GM23248 (cell line): ENCODE measurements around the gene COPS4. TPM values are rescaled to one million over a fixed set of nuclear protein-coding genes. Genes with fewer than 3 reads are reported as not detected.
"Not testable (repeated sequence)": the region's sequence is repeated elsewhere in the genome, so short reads cannot be mapped to it uniquely, and the experiment has no call there.

Experiments
- DNase-seq: peaks from one replicate; pipeline ENCODE4 v3.0.0-alpha.2; 2015
- H2AFZ ChIP-seq: fragments of 200-600 bp; sonication (generic); 2 replicates; pipeline ENCODE4 v1.6.1; 2016; ENCODE audit warnings: antibody characterized with exemption
- H3F3A ChIP-seq: fragments of 200-600 bp; sonication (generic); 2 replicates; pipeline ENCODE4 v1.6.1; 2016; ENCODE audit warnings: mild to moderate bottlenecking, antibody characterized with exemption, mixed run types; ENCODE audit not compliant: insufficient read depth
- H3K27ac ChIP-seq: fragments of 200-600 bp; sonication (generic); 2 replicates; pipeline ENCODE4 v1.5.1; 2016; ENCODE audit warnings: mild to moderate bottlenecking
- H3K27me3 ChIP-seq: fragments of 200-600 bp; sonication (generic); replicated peaks from 2 replicates; pipeline ENCODE4 v1.6.1; 2016; ENCODE audit warnings: mild to moderate bottlenecking; ENCODE audit not compliant: insufficient read depth
- H3K36me3 ChIP-seq: fragments of 200-600 bp; sonication (generic); 2 replicates; pipeline ENCODE4 v1.6.1; 2016; ENCODE audit warnings: low read depth, mild to moderate bottlenecking
- H3K4me1 ChIP-seq: fragments of 200-600 bp; sonication (generic); 2 replicates; pipeline ENCODE4 v1.6.1; 2016; ENCODE audit warnings: mild to moderate bottlenecking; ENCODE audit not compliant: insufficient read depth
- H3K4me2 ChIP-seq: fragments of 200-600 bp; sonication (generic); one replicate; pipeline ENCODE4 v1.6.1; 2016; ENCODE audit warnings: mild to moderate bottlenecking; ENCODE audit not compliant: unreplicated experiment
- H3K4me3 ChIP-seq: fragments of 200-600 bp; sonication (generic); 2 replicates; pipeline ENCODE4 v1.5.1; 2016; ENCODE audit warnings: mild to moderate bottlenecking
- H3K79me2 ChIP-seq: fragments of 200-600 bp; sonication (generic); 2 replicates; pipeline ENCODE4 v1.6.1; 2016; ENCODE audit warnings: mild to moderate bottlenecking; ENCODE audit not compliant: insufficient read depth
- H3K9ac ChIP-seq: fragments of 200-600 bp; sonication (generic); 2 replicates; pipeline ENCODE4 v1.6.1; 2016; ENCODE audit warnings: mild to moderate bottlenecking
- H3K9me2 ChIP-seq: fragments of 200-600 bp; sonication (generic); 2 replicates; pipeline ENCODE4 v1.6.1; 2016; ENCODE audit warnings: mixed run types, mild to moderate bottlenecking, moderate library complexity; ENCODE audit not compliant: insufficient read depth
- H3K9me3 ChIP-seq: fragments of 200-600 bp; sonication (generic); one replicate; pipeline ENCODE4 v1.6.1; 2017; ENCODE audit warnings: low read depth
- H4K20me1 ChIP-seq: fragments of 200-600 bp; sonication (generic); 2 replicates; pipeline ENCODE4 v1.6.0; 2016; ENCODE audit not compliant: insufficient read depth
- EZH2 ChIP-seq: fragments of 200-600 bp; sonication (generic); IDR thresholded peaks from 2 replicates; pipeline ENCODE4 v1.6.1; 2018; ENCODE audit warnings: antibody characterized with exemption, mild to moderate bottlenecking; ENCODE audit not compliant: insufficient read depth, poor library complexity, severe bottlenecking
- EZH2phosphoT487 ChIP-seq: fragments of 200-600 bp; sonication (generic); IDR thresholded peaks from 2 replicates; pipeline ENCODE4 v1.6.1; 2018; ENCODE audit warnings: antibody characterized with exemption, moderate library complexity, mild to moderate bottlenecking, low read depth; ENCODE audit not compliant: insufficient read depth
- WGBS, 2 experiments: methylation state at CpG; one replicate each; pipeline ENCODE4 v1.1.6; 2015 to 2017; ENCODE audit warnings: low lambda C conversion rate in 2 of 2, low coverage in 1 of 2; ENCODE audit errors: missing lambda C conversion rate in 2 of 2; 5-methylcytosine and 5-hydroxymethylcytosine counted together
- in situ Hi-C: fragments of 300-500 bp; cut with MboI; formaldehyde crosslinking; loops from 2 replicates; pipeline ENCODE4 v1.15.0; 2020
- polyA plus RNA-seq: library from polyadenylated mRNA; unstranded; fragments of >200 nt; fragmentation: Nextera tagmentation; extraction: Ambion mirVana; gene quantifications from 2 replicates; pipeline ENCODE4 v1.2.1, GENCODE V29; 2016
- total RNA-seq: library from RNA; depleted of rRNA; stranded (reverse); fragments of >200 nt; shearing (Covaris generic); gene quantifications from 2 replicates; pipeline ENCODE4 v1.2.3, GENCODE V29; 2014

The COPS4 gene
- total and polyA plus RNA-seq, 2 experiments from 2014 or later: 67.0 to 69.2 TPM

GRCh38 chr4:83109480-83110222, 74.7 kb downstream of the COPS4 start:
- WGBS, 2 experiments: 3 to 4% methylated on average over 53 to 60 of the region's 64 CpGs
- H3K27me3 ChIP-seq: no peaks in the 10 kb centered on the region
- H3K27ac ChIP-seq: peak overlapping the region; percentile 33
- no peak for TF ChIP-seq EZH2
- TF ChIP-seq EZH2phosphoT487: no peak
- no peaks in the 10 kb centered on the region for H3K79me2 ChIP-seq
- peak overlapping the region; percentile 90 for H2AFZ ChIP-seq
- H3F3A ChIP-seq: no peaks in the 10 kb centered on the region
- no peaks in the 10 kb centered on the region for H4K20me1 ChIP-seq
- no peaks in the 10 kb centered on the region for H3K9me3 ChIP-seq
- H3K9ac ChIP-seq: peak overlapping the region; percentile 65
- peak; percentile 66 for DNase-seq
- peak overlapping the region; percentile 72 for H3K4me3 ChIP-seq
- H3K36me3 ChIP-seq: no peaks in the 10 kb centered on the region
- H3K9me2 ChIP-seq: no peaks in the 10 kb centered on the region
- in situ Hi-C loops: no loop called here
- H3K4me1 ChIP-seq: peaks cover 6% of the 10 kb centered on the region; the same call in 1 of the 2 replicates
- peak overlapping the region; percentile 87 for H3K4me2 ChIP-seq

- H3K36me3 ChIP-seq: no peaks in the 10 kb centered on the region
- peak; percentile 89 for DNase-seq
- peak overlapping the region; percentile 72 for H3K4me3 ChIP-seq
- peak overlapping the region; percentile 90 for H2AFZ ChIP-seq
- peak overlapping the region; percentile 33 for H3K27ac ChIP-seq
- no peaks in the 10 kb centered on the region for H3K79me2 ChIP-seq
- peaks cover 14% of the 10 kb centered on the region for H3K4me1 ChIP-seq
- no peaks in the 10 kb centered on the region for H3K27me3 ChIP-seq
- H4K20me1 ChIP-seq: no peaks in the 10 kb centered on the region
- in situ Hi-C loops: no loop called here
- no peaks in the 10 kb centered on the region for H3K9me2 ChIP-seq
- no peaks in the 10 kb centered on the region for H3K9me3 ChIP-seq
- TF ChIP-seq EZH2phosphoT487 (no peak), EZH2 (no peak)
- H3K4me2 ChIP-seq: peak overlapping the region; percentile 87
- WGBS, 2 experiments: 1% methylated on average over 18 of the region's 18 CpGs
- H3K9ac ChIP-seq: peak overlapping the region; percentile 65
- peaks cover 2% of the 10 kb centered on the region; the same call in 1 of the 2 replicates for H3F3A ChIP-seq
Measured at GRCh38 chr4:83110223-83110945, 75.4 kb downstream of the COPS4 start.

- H3K36me3 ChIP-seq: no peaks in the 10 kb centered on the region
- 81 to 82% methylated on average over 8 of the region's 8 CpGs for WGBS, 2 experiments
- in situ Hi-C loops: no loop called here
- no peaks in the 10 kb centered on the region for H4K20me1 ChIP-seq
- H2AFZ ChIP-seq: peak overlapping the region; percentile 90
- H3K4me3 ChIP-seq: no peak overlapping the region
- H3K27ac ChIP-seq: no peak overlapping the region
- H3K9me3 ChIP-seq: no peaks in the 10 kb centered on the region
- H3K9me2 ChIP-seq: no peaks in the 10 kb centered on the region
- peaks cover 5% of the 10 kb centered on the region; the same call in 1 of the 2 replicates for H3F3A ChIP-seq
- H3K27me3 ChIP-seq: no peaks in the 10 kb centered on the region
- no peak overlapping the region for H3K4me2 ChIP-seq
- H3K4me1 ChIP-seq: peaks cover 18% of the 10 kb centered on the region
- H3K9ac ChIP-seq: no peak overlapping the region
- no peak for TF ChIP-seq EZH2
- TF ChIP-seq EZH2phosphoT487: no peak
- DNase-seq: no peak
- no peaks in the 10 kb centered on the region for H3K79me2 ChIP-seq
Measured at GRCh38 chr4:83110970-83111750, 76.2 kb downstream of the COPS4 start.

- 95 to 100% methylated on average over 6 to 7 of the region's 7 CpGs for WGBS, 2 experiments
Measured at GRCh38 chr4:83111751-83112141, 76.8 kb downstream of the COPS4 start.

More at GRCh38 chr4:83111751-83112141, 76.8 kb downstream of the COPS4 start:
- in situ Hi-C loops, H4K20me1 ChIP-seq, H3K4me3 ChIP-seq, H3K9me3 ChIP-seq, H3K36me3 ChIP-seq, H3K79me2 ChIP-seq, DNase-seq, H3K9me2 ChIP-seq, H3K9ac ChIP-seq, H3K4me2 ChIP-seq, H3K27ac ChIP-seq, H3F3A ChIP-seq, H3K27me3 ChIP-seq, H2AFZ ChIP-seq: not testable (repeated sequence)
- peaks cover 18% of the 10 kb centered on the region for H3K4me1 ChIP-seq
